BJ (cell line): ENCODE measurements around the gene BCL2L2. TPM values are rescaled to one million over a fixed set of nuclear protein-coding genes. Genes with fewer than 3 reads are reported as not detected.
"Not testable (repeated sequence)": the region's sequence is repeated elsewhere in the genome, so short reads cannot be mapped to it uniquely, and the experiment has no call there.

Experiments
- CTCF ChIA-PET: fragments of 350-600 bp; formaldehyde crosslinking; extraction: SDS; loops from one replicate; lab custom pipeline; 2021; ENCODE audit warnings: antibody characterized with exemption, inconsistent platforms; lab: Yijun Ruan, JAX
- POLR2A ChIA-PET: fragments of 300-600 bp; sonication (Branson Sonifier 250); formaldehyde crosslinking; extraction: SDS; loops from one replicate; lab custom pipeline; 2021; ENCODE audit warnings: antibody characterized with exemption; lab: Charles Lee
- DNase-seq: peaks from one replicate; pipeline ENCODE4 v3.0.0-alpha.2; 2011; ENCODE audit warnings: low read depth
- H3K27me3 ChIP-seq: 2 replicates; pipeline ENCODE4 v1.6.0; 2011; ENCODE audit warnings: low read length; ENCODE audit not compliant: control insufficient read depth, insufficient read depth
- H3K36me3 ChIP-seq: 2 replicates; pipeline ENCODE4 v1.5.1; 2011; ENCODE audit warnings: low read length; ENCODE audit not compliant: control insufficient read depth, insufficient read depth
- H3K4me3 ChIP-seq: 2 replicates; pipeline ENCODE4 v1.5.1; 2011; ENCODE audit warnings: low read depth, mild to moderate bottlenecking, control low read depth, low read length
- polyA plus RNA-seq: library from polyadenylated mRNA; depleted of rRNA; stranded (reverse); fragments of >200 nt; gene quantifications from 2 replicates; pipeline ENCODE4 v1.2.3, GENCODE V29; 2011
- TF ChIP-seq, protein P1 (sequence below): IDR thresholded peaks from 2 replicates; pipeline ENCODE4 v1.5.1; 2011; ENCODE audit warnings: low read depth, mild to moderate bottlenecking, control low read depth, inconsistent platforms, low read length, moderate library complexity; ENCODE audit not compliant: insufficient read depth

Gene BCL2L2
- polyA plus RNA-seq, 1 experiment = 26.5 TPM

DNA sequence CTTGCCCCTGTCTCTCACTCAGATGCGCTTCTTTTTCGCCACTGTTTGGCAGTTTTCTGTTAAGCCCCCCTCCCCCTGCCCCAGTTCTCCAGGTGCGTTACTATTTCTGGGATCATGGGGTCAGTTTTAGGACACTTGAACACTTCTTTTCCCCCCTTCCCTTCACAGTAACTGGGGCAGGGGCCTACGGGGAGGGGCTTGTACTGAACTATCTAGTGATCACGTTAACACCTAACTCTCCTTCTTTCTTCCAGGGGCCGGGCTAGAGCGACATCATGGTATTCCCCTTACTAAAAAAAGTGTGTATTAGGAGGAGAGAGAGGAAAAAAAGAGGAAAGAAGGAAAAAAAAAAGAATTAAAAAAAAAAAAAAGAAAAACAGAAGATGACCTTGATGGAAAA is 18.4 kb downstream of the BCL2L2 start:
- TF ChIP-seq, protein P1, sequence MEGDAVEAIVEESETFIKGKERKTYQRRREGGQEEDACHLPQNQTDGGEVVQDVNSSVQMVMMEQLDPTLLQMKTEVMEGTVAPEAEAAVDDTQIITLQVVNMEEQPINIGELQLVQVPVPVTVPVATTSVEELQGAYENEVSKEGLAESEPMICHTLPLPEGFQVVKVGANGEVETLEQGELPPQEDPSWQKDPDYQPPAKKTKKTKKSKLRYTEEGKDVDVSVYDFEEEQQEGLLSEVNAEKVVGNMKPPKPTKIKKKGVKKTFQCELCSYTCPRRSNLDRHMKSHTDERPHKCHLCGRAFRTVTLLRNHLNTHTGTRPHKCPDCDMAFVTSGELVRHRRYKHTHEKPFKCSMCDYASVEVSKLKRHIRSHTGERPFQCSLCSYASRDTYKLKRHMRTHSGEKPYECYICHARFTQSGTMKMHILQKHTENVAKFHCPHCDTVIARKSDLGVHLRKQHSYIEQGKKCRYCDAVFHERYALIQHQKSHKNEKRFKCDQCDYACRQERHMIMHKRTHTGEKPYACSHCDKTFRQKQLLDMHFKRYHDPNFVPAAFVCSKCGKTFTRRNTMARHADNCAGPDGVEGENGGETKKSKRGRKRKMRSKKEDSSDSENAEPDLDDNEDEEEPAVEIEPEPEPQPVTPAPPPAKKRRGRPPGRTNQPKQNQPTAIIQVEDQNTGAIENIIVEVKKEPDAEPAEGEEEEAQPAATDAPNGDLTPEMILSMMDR = no peak
- POLR2A ChIA-PET = no interaction called here
- CTCF ChIA-PET = interaction anchor here (0.9 to 1.7 kb wide), 2 partner anchors 21 to 55 kb away, joined by 3 to 4 read pairs; no protein-coding TSS in a partner anchor

DNA sequence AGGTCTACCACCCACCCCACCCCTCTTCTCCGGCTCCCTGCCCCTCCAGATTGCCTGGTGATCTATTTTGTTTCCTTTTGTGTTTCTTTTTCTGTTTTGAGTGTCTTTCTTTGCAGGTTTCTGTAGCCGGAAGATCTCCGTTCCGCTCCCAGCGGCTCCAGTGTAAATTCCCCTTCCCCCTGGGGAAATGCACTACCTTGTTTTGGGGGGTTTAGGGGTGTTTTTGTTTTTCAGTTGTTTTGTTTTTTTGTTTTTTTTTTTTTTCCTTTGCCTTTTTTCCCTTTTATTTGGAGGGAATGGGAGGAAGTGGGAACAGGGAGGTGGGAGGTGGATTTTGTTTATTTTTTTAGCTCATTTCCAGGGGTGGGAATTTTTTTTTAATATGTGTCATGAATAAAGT is 19.1 kb downstream of the BCL2L2 start:
- H3K36me3 ChIP-seq, POLR2A ChIA-PET: not testable (repeated sequence)
- CTCF ChIA-PET = interaction anchor here (2.5 to 11.5 kb wide), 2 partner anchors 54 to 234 kb away, joined by 13 to 132 read pairs; partner anchors contain the start of gene CMTM5

More for the DNA sequence above, 18.4 kb downstream of the BCL2L2 start:
- H3K36me3 ChIP-seq = peaks cover 9% of the 10 kb centered on the region
- H3K27me3 ChIP-seq = no peaks in the 10 kb centered on the region
- H3K4me3 ChIP-seq = no peak overlapping the region
- DNase-seq = no peak

DNA sequence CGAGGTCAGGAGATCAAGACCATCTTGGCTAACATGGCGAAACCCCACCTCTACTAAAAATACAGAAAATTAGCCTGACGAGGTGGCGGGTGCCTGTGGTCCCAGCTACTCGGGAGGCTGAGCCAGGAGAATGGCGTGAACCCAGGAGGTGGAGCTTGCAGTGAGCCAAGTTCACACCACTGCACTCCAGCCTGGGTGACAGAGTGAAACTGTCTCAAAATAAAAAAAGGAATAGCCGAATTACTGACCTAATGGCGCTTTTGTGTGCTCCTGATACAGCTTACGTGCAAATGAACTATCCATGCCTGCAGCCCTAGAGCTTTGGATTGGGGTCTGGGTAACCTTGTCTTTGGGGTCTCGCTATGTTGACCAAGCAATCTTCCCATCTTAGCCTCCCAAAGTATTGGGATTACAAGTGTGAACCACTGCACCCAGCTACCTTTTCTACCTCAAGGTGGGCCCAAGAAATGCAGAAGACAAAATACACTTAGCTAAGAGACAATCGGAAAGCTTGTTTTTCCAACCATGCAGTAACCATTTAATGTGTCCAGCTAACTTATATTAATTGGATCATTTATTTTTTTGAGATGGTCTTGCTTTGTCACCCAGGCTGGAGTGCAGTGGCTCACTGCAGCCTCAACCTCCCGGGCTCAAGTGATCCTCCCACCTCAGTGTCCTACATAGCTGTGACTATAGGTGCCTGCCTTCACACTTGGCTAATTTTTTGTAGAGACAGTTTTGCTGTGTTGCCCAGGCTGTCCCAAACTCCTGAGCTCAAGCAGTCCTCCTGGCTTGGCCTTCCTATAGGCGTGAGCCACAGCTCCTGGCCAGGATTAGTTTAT is 20.1 kb downstream of the BCL2L2 start:
- peaks cover 9% of the 10 kb centered on the region for H3K36me3 ChIP-seq
- TF ChIP-seq, protein P1 = no peak
- CTCF ChIA-PET = interaction anchor here (0.6 to 11.5 kb wide), 9 partner anchors 20 to 233 kb away, joined by 3 to 132 read pairs (median 4); partner anchors contain the start of genes CMTM5 and SLC22A17
- H3K4me3 ChIP-seq = no peak overlapping the region
- no peak for DNase-seq
- POLR2A ChIA-PET = interaction anchor here (0.6 kb wide), 1 partner anchor 97 kb away, joined by 3 read pairs; no protein-coding TSS in a partner anchor
- no peaks in the 10 kb centered on the region for H3K27me3 ChIP-seq

More for the DNA sequence above, 19.1 kb downstream of the BCL2L2 start:
- H3K4me3 ChIP-seq, H3K27me3 ChIP-seq, DNase-seq: not testable (repeated sequence)

DNA sequence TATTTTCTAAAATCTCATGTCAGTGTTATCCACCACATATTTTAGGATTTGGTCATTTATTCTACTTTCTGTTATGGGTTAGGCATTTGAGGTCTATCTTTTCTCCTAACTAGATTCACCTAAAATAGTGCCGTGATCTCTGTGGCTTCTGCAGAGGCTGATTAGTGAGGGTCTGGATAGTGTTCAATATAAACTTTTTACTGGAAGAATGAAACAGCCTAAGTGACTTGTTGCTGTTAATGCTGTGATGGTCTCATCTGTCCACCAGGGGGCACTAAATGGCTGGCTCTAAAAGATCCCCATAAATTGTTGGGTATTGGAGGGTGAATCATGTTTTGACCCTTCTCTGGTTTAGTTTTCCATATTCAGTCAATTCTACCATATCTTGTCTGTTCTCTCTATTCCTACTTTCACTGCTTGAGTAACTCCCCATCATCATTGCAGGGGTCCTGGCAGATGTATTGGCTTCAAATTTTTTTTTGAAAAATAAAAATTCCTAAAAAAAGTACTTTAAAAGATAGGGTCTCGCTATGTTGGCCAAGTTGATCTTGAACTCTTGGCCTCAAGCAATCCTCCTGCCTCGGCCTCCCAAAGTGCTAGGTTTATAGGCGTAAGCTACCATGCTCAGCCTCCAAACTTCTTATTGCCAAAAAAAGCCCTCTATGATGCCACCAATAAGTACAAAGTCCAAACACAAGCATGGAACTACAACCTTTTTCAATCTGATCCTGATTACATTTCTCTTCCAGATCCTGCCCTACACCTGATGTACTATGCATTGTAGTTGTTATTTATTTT is 21.5 kb downstream of the BCL2L2 start:
- TF ChIP-seq, protein P1 = peak; percentile 79
- POLR2A ChIA-PET = no interaction called here

DNA sequence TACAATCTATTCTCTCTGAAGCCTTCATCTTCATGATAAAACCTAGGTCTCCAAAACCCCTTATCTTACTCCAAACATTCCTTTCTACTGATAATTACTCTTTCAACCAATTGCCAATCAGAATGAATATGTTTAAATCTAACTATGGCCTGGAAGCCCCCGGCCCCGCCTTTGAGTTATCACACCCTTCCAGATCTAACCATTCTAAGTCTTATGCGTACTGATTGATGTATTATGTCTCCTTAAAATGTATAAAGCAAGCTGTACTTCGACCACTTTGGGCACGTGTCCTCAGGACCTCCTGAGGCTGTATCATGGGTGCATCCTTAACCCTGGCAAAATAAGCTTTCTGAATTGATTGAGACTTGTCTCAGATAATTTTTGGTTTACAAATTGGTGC is 29.0 kb downstream of the BCL2L2 start:
- Histone ChIP-seq H3K36me3 (no peaks in the 10 kb centered on the region), H3K27me3 (no peaks in the 10 kb centered on the region), H3K4me3 (no peak overlapping the region)
- TF ChIP-seq, protein P1 = no peak
- DNase-seq = no peak
- CTCF ChIA-PET = interaction anchor here (1.7 to 11.5 kb wide), 2 partner anchors 10 to 44 kb away, joined by 4 to 132 read pairs; partner anchors contain the start of gene CMTM5
- POLR2A ChIA-PET = no interaction called here

More for the DNA sequence above, 21.5 kb downstream of the BCL2L2 start:
- CTCF ChIA-PET = interaction anchor here (1.4 to 11.5 kb wide), 5 partner anchors 26 to 231 kb away, joined by 3 to 132 read pairs (median 7); partner anchors contain the start of gene CMTM5
- no peak for DNase-seq
- Histone ChIP-seq H3K36me3 (peaks cover 9% of the 10 kb centered on the region), H3K4me3 (no peak overlapping the region), H3K27me3 (no peaks in the 10 kb centered on the region)
